GM20431 (cell line): ENCODE results near the gene BLOC1S4.
"Not testable (repeated sequence)": the region's sequence is repeated elsewhere in the genome, so short reads cannot be mapped to it uniquely, and the experiment has no call there.

Experiments
- in situ Hi-C: fragments of 300-500 bp; cut with MseI, MboI; formaldehyde crosslinking; loops from one replicate; pipeline ENCODE4 v1.15.0; 2020; ENCODE audit warnings: low sequenced_read_pairs; ENCODE audit not compliant: unreplicated experiment

Gene BLOC1S4, protein sequence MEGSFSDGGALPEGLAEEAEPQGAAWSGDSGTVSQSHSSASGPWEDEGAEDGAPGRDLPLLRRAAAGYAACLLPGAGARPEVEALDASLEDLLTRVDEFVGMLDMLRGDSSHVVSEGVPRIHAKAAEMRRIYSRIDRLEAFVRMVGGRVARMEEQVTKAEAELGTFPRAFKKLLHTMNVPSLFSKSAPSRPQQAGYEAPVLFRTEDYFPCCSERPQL

DNA sequence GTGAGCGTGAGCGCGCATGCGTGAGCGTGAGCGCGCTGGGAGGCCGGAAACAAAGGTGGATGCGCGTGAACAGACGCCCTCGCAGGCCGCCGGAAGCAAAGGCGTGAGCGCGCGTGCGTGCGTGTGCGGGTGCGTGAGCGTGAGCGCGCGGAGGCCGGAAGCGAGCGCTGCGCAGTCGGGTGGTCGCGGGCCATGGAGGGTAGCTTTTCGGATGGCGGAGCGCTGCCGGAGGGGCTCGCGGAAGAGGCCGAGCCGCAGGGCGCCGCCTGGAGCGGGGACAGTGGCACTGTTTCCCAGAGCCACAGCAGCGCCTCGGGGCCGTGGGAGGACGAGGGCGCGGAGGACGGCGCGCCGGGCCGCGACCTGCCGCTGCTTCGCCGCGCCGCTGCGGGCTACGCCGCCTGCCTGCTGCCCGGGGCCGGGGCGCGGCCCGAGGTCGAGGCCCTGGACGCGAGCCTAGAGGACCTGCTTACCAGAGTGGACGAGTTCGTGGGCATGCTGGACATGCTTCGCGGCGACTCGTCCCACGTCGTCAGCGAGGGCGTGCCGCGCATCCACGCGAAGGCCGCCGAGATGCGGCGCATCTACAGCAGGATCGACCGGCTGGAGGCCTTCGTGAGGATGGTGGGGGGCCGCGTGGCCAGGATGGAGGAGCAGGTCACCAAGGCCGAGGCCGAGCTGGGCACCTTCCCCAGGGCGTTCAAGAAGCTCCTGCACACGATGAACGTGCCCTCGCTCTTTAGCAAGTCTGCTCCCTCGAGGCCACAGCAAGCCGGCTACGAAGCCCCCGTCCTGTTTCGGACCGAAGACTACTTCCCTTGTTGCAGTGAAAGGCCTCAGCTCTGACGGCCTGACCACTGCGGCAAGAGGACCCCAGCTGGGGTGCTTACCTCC is at the start of gene BLOC1S4:
BLOC1S4 (plus strand) TSS at position 157 of the 894 bp plus-strand sequence; CDS start at position 193, 36 bp downstream.
- in situ Hi-C loops = loop anchor here (25.0 kb wide), 1 partner anchor 346 kb away; the partner anchor contains the start of gene GRPEL1

DNA sequence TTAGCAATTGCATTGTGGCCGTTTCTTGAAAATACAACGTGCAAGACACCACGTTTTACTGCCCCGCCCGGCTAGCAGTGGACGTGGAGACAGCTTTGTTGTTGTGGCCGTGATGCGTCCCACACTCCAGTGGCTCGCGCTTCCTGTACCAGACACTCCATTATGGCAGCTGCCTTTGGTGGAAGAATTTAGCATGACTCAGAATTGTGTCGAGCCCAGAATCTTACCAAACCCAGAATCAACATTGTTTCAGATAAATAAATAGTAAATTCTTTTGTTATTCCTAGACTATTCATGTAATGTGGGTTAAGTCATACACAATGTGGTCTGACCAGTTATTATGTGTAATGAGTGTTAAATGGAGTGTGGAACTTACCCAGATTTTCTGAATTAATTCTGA is 47.6 kb upstream of the BLOC1S4 start:
- in situ Hi-C loops = no loop called here

DNA sequence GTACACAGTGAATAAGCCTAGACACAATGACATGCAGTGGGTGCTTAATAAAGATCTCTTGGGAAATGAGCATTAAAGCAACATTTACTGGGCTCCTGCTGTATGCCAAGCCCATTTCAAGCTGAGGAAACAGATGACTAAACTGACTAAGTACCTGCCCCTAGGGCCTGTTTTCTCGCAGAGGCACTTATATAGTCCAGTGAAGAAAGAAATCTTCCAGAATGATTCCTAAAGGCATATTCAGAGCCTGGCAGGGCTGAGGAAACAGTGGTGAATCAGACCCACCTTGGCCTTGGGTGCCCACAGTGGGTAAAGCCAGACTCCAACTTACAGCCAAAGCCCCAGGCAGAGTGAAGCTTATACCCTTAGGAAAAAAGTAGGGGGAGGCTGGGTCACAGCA is 44.3 kb upstream of the BLOC1S4 start:
- in situ Hi-C loops = no loop called here

DNA sequence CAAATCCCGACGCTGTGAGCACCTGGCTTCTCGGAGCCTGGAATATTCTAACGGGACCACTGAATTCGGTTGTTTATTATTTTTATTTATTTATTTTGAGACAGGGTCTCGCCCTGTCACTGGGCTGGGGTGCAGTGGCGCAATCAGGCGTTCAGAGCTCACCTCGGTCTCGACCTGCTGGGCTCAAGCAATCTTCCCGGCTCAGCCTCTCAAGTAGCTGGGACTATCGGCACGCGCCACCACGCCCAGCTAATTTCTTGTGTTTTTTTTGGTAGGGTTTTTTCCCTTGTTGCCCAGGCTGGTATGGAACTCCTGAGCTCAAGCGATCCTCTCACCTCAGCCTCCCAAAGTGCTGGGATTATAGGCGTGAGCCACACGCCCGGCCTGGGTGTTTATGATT is 43.8 kb upstream of the BLOC1S4 start:
- in situ Hi-C loops = no loop called here

DNA sequence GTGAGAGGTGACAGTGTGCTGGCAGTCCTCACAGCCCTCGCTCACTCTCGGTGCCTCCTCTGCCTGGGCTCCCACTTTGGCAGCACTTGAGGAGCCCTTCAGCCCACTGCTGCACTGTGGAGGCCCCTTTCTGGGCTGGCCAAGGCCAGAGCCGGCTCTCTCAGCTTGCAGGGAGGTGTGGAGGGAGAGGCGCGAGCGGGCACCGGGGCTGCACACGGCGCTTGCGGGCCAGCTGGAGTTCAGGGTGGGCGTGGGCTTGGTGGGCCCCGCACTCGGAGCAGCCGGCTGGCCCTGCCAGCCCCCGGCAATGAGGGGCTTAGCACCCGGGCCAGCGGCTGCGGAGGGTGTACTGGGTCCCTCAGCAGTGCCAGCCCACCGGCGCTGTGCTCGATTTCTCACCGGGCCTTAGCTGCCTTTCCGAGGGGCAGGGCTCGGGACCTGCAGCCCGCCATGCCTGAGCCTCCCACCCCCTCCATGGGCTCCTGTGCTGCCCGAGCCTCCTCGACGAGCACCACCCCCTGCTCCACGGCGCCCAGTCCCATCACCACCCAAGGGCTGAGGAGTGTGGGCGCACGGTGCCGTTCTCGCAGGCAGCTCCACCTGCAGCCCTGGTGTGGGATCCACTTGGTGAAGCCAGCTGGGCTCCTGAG is 43.3 kb upstream of the BLOC1S4 start:
- in situ Hi-C loops = not testable (repeated sequence)

DNA sequence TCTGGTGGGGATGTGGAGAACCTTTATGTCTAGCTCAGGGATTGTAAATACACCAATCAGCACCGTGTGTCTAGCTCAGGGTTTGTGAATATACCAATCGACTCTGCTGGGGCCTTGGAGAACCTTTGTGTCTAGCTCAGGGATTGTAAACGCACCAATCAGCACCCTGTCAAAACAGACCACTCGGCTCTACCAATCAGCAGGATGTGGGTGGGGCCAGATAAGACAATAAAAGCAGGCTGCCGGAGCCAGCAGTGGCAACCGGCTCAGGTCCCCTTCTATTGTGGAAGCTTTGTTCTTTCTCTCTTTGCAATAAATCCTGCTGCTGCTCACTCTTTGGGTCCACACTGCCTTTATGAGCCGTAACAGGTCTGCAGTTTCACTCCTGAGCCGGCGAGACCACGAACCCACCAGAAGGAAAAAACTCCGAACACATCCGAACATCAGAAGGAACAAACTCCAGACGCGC is 42.7 kb upstream of the BLOC1S4 start:
- in situ Hi-C loops = not testable (repeated sequence)

DNA sequence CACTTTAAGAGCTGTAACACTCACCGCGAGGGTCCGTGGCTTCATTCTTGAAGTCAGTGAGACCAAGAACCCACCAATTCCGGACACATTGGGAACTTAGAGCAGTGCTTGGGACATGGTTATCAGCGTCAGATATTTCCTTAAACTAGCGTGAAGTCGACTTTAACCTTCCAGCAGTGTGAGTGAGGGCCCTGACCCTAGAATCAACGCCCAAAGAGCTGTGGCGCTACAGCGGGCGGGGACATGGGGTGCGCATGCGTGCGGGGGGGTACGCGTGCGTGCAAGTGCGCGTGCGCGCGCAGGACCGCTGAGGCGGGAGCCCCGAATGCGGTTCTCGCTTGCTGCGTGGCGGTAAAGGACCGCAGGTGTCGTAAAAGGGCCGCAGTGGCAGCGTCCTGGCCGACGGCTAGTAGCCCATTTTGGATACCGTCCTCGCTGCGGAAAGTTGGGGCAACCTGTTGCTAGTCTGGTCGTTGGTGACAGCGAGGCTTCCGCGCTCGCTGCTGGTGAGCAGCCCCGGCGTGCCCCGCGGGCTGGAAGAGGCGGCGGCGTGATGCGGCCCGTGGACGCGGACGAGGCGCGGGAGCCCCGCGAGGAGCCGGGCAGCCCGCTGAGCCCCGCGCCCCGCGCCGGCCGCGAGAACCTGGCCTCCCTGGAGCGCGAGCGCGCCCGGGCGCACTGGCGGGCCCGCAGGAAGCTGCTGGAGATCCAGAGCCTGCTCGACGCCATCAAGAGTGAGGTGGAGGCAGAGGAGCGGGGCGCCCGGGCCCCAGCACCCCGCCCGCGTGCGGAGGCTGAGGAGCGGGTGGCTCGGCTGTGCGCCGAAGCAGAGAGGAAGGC is 42.1 kb upstream of the BLOC1S4 start:
- in situ Hi-C loops = no loop called here

DNA sequence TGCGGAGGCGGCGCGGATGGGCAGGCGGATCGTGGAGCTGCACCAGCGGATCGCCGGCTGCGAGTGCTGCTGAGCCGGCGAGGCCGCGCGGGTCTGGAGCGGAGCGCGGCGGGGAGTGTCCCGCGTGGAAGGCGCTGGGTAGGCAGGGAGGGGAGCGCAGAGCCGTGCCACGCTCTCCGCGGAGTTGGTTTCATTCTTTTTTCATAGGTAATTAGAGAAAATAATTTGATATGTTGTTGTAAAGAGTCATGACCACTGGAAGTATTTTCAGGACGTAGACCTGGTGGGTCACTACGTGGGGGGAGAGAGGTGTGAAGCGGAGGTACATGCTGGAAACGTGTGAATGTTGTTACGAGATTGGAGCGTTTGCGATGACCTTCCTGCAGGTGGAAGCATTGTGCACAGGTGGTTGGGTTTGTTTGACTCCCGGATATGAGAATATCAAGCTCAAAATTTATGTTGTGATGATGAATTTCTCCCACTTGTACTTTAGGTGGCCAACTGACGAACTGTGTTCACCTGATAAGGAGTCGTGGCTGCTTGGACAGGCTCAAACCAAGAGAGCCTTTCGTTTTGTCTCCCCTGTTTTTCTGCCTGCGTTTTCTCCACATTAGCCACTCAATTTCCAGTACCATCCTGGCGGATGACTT is 41.3 kb upstream of the BLOC1S4 start:
- in situ Hi-C loops = no loop called here

DNA sequence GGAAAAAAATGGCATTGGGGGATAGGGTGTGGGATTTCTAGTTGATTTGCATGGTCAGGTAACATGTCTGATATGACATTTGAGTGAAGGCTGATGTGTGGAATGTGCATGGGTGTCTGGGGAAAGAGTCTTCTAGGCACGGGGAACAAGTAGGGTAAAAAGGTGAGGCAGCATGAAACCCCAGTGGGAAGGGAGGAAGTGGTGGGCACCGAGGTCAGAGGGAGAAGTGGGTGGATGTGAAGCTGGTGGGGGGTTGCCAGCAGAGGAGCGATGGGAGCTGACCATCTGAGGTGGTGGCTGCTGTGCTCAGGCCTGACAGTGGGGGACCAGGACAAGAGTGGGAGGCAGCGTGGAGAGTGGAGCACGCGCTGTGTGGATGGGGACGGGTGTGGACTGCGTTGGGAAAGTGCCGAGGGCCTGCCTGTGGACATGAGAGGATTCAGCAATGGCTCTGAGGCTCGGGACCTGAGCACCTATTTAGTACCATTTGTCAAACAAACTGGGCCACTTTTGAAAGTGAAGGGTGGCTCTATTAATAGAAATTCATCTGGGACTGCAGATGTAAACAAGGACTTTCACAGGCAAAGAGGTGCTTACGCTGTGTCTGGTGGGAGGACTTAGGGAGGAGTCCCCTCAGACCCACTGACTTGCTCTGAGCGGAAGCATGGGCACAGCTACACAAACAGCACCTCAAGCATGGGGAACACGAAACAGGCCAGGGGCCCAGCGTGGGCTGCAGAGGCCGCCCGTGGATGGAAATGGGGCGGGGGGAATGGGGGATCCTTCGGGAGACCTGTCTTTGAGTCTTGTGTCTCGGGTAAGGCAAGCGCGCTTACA is 39.0 kb upstream of the BLOC1S4 start:
- in situ Hi-C loops = no loop called here

DNA sequence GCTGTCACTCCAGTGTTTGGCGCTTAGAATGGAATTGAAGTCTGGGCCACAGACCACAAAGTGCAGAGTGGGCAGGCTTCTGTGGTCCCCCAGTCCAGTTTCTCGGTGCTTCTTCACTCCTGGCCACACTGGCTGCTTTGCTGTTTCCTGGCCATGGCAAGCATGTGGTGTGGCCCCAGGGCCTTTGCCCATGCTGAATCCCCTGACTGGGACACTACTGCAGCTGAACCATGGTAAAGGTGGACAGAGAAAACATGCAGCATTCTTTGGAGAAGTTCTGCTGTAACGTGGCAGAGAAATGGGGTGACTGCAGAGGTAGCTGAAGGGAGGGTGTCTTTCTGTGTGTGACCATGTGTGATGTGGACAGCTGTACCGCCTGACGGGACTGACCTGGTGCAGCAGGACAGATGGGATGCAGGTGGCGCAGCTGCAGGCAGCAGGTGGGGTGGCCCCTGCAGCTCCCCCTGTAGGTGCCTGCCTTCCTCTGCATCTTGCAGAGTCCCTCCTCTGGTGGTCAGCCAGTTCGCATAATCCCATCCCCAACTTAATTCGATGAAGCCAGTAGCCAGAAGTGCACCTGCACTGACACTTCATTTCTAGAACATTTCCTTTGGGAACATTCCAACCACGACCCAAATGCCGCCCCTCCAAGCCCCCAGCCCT is 35.5 kb upstream of the BLOC1S4 start:
- in situ Hi-C loops = no loop called here

DNA sequence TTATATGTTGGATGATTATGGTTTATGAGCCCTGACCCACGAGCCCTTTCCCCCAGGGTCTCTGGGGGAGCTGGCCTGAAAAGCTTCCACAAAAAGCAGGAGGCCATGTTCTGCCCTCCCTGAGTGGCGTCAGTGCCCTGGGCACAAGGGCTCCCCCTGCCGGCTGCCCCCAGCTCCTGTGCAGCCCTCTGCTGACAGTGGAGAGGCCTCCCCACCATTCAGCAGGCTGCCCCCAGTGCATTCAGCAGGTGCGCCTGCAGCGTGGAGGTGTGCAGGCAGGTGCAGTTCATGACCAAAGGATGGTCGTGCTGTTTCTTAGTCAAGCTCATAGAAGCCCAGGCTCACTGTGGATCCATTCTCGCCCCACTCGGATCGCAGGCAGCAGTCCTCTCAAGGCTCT is 34.8 kb upstream of the BLOC1S4 start:
- in situ Hi-C loops = no loop called here

DNA sequence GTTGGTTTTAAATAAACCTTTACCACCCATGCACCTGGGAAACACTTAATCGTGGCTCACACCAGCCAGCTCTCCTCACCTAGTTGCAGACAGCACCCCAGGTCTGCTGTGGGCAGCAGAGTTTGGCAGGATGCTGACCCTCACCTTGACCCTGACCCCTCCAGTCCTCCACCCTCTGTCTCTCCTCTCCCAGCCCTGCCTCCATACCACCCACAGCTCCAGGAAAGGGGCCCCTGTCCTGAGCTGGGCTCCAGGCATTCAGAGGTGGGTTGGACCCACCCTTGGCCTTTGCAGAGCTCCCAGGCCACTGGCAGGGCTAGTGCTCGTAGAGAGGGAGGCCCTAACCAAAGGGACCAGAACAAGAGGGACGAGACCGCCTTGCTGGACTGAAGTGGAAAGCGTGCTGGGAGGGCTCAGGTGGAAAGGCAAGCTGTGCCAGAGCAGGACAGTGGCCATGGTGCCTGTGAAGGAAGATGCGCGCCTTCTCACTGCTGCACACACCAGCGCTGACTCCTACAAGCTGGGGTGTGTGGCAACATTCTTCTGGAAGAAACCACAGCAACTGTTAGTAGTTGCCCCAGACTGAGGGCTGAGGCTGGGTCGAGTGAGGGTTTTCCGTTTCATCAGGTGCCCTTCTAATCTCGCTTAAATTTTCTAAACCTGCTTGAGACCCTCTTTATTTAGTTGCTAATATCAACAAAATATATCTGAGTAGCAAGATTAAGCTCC is 32.9 kb upstream of the BLOC1S4 start:
- in situ Hi-C loops = no loop called here

DNA sequence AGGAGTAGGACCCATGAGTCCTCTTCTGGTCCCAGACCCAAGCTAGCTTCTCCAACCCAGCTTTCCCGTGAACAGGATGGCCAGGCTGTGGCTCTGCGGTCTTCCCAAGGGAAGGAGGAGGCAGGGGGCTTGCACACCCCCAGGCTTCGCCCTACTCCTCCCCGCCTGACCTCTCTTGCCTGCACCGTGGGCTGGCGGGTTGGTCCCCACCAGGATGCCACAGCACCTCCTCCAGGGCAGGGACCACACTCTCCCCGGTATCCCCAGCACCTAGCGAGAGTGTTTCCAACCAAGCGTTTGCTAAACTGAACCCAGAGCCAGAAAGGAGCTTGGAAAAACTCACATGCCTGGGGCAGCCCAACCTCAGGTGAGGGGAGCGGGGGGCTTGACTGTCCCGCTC is 31.3 kb upstream of the BLOC1S4 start:
- in situ Hi-C loops = no loop called here

DNA sequence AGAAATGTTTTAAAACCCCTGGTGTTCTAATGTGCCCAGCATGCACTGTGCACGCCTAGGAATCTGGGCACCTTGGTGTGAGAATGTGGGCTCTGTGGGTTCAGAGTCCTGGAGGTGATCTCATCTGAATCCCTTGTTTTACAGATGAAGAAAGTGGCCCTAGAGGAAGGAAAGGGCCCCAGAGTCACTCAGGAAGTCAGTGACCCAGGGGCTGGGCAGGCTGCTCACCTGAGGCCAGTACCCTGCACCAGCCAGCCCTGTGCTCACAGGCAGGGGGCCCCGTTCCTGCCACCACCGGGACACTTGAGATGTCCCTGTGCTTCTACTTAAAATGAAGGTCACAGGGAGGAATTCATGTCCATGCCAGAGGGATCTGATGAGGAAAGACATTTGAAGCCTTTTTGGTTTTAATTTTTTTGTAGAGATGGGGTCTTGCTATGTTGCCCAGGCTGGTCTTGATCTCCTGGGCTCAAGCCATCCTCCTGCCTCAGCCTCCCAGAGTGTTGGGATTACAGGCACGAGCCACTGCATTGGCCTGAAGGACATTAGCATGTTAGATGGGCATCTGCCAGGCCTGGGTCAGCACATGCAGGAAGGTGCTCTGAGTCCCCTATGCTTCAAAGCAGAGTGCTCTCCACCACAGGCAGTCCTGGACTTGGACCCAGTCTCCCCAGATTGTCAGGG is 29.7 kb upstream of the BLOC1S4 start:
- in situ Hi-C loops = no loop called here

DNA sequence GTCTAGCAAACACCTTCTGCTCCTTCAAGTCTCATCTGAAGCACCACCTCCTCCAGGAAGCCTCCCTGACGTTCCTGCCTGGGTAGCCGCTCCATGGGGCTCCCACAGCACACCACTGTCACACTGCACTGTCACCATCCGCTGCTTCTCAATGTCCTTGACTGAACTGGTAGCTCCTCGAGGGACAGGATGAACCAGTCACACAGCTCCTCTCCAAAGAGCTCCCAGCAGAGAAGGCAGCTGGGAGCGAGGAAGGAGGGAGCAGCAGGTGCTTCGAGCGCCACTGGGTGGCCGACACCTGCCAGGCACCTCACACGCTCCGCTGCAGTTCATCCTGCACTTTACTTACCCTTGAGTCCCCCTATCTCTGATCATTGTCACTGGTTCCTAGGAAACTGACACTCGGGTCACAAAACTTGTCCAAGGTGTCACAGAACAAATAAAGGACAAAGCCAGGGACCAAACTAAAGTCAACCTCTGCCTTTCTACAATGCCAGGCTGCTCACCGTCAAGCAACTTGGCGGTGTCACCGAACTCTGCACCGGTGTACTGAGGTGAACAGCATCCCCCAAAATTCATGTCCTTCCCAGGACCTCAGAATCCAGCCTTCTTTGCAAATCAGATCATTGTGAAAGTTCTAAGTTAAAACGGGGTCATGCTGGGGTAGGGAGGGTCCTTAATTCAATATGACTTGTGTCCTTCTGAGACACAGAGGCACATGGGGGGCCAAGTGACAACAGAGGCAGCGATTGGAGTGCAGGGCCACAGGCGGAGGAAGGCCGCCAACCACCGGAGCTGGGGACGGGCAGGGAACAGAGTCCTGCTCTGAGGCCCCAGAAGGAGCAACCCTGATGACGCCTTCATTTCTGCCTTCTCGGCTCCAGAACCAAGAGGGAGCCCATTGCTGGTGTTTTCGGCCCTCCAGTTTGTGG is 27.8 kb upstream of the BLOC1S4 start:
- in situ Hi-C loops = no loop called here
